Fibroblast of skin of left quadriceps (primary cell): ENCODE results near the gene CASK.
"Not testable (repeated sequence)": the region's sequence is repeated elsewhere in the genome, so short reads cannot be mapped to it uniquely, and the experiment has no call there.

Experiments
- DNase-seq, 2 experiments: peaks; one replicate each; pipeline ENCODE4 v3.0.0-alpha.2; 2013; ENCODE audit warnings: low read depth in 2 of 2

Gene CASK

DNA sequence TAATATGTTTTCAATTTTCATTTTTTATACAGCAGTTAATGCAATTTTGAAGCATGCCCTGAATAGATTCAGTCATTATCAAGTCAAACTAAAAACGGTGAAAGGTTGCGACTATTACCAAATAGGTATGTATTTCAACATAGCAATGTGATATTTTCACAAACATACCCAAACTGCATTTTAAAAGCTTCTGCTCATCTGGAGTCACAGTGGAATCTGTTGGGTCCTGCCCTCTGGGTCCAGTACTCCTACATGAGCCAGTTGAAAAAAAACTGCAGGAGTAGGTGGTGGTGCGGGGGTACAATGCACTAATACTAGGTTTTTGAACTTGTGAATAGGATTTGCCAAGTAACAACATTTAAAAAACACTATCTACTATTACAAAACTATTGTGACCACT lies 233.6 kb downstream of the CASK start:
- DNase-seq: no peak

DNA sequence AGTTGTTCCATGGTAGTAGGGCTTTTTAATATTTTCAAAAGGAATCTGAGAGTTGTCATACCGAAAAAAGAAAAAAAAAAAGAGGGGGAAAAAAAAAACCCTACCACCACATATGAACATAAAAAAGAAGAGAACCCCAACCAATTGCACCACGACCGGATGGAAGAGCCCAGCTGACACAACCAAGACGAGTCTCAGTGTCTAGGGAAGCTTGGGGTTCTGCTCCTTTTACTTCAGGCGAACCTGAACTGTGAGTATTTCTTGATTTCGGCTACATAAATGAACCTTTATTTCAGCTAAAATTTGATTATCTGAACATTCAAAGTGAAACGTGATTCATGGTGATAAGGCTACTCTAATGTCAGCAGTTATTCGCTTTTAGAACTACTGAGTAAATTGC lies 234.5 kb downstream of the CASK start, which contains the start of gene GPR34:
Gene GPR34, plus strand, starts transcription at position 139 of the 400 bp plus-strand sequence. CDS start 6,661 bp downstream, outside the sequence.
- no peak for DNase-seq

DNA sequence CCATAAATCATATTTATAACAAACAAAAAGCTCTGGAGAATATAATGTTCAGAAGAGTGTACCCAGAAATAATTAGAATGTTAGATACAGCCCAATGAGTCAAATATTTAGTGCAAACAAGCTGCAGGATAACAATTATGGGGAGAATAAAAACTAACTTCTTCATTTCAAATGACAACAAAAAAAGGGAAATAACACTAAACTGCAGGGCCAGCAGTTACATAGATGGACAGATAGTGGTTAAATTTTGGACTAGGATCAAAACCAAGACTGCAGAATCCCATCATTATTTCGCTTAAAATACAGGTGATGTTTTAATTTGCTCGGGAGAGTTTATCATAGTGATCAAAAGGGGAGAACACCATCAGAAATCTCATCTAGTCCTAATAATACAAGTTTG lies 235.2 kb downstream of the CASK start:
- DNase-seq: no peak

DNA sequence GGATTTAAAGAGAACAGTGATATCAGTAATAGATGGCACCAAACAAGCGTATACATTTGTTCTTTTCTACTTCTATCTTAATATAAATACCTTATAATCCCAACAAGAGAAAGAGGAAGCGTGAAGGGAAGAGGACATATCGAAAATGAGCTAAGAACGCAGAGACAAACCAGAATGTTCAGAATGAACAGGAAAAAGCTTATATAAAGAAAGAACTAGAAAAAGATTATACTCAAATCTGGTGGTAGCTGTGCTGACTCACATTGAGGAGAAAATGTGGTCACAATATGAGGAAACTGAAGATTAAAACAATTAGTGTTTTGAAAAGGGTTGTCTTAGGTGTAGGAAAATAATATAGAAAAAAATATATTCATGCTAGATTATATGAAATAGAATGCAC lies 236.6 kb downstream of the CASK start:
- no peak for DNase-seq

DNA sequence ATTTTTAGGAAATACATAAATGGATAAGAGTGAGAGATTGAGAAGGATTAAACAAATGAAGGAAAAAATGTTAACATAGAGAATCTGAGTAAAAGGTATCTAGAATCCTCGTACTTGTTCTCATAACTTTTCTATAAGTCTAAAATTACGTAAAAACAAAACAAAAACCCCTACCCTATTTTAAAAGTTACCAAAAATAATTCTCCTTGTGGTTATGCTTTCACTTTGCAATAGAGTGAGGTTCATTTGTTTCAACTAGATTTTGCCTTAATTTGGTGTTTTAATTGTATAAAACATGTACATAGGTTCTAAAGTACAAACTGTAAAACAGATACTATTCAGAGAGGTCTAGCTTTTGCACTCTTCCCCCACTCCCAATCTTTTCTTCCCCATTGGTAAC lies 238.4 kb downstream of the CASK start:
- no peak for DNase-seq

DNA sequence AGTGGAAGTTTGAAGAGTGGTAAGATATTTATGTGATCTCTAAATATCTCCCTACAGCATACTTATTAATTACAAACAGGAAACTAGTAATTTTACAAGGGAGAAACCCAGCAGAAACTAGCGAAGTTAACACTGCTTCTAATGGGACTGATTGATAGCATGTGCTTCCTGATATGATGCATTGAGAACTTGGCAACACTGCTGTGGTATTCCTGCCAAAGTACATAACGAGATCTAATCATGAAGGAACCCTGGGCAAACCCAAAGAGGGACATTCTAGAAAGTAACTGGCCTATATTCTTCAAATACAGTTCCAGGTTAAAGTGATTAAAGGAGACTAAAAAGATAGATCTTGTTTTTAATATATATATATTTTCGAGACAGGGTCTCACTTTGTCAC lies 239.2 kb downstream of the CASK start:
- DNase-seq: no peak

DNA sequence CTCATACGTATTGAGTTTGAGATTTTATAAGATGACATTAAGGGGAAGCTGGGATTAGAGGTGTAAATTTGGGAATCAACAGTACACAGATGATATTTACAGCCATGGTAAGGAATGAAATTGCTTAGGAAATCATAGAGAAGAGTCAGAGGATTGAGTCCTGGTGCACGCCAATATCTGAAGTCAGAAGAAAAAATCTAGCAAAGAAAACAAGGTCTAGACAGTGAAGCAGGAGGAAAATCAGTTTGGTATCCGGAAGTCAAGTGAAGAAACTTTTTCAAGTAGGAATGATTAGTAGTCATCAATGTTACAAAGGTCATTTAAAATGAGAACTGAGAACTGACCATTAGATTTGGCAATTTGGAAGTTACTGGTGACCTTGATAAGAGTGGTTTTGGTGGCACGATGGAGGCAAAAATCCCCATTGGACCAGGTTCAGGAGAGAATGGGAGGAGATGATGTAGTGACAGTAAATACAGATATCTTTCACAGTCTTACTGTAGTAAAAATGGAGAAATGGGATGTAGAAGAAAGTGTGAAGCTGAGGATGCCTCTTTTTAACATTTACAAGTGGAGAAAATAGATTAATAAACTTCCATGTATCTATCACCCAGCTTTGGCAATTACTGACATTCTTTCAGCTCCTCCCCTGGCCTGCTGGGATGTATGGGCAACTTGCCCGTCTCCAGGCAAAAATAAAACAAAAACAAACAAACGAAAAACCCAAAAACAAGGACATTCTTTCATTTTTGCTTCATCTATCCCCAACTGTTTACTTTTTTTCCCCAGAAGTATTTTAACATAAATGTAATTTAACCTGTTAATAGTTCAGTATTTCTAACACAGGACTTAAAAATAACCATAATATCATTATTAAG lies 245.9 kb downstream of the CASK start:
- no peak for DNase-seq

DNA sequence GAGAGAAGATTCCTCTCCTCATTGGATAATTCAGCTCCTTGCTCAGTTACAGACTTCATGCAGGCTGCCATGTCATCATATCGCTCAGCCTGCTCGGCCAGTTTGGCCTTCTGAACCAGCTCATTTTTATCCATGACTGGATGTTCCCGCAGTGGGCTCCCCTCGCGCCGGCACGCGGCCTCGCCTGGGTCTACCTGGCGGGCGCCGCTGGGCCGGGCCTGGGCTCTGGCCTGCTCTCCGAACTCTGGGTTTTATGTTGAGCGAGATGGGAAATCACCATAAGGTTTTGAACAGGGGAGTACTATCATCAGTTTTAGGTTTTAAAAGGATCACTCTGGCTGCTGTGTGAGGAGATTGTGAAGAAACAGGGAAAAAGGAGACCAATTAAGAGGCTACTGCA lies 247.0 kb downstream of the CASK start:
- DNase-seq: not testable (repeated sequence)

DNA sequence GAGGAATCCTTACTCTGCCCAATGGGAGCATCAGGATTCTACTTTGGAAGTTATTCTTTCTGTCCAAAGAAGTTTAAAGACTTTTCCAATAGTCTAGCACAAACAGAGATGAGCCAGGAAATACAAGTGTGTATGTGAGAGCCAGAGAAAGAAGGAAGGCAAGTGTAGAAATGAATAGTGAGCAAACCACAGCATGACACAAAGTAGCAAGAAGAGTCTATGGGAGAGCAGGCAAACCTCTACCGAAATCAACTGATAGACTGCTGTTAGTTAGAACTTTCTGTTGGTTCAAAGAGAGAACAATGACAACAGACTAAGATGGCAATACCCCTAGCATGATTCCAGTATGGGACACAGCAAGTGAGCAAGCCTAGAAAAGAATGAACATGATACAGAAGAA lies 250.7 kb downstream of the CASK start:
- no peak for DNase-seq

DNA sequence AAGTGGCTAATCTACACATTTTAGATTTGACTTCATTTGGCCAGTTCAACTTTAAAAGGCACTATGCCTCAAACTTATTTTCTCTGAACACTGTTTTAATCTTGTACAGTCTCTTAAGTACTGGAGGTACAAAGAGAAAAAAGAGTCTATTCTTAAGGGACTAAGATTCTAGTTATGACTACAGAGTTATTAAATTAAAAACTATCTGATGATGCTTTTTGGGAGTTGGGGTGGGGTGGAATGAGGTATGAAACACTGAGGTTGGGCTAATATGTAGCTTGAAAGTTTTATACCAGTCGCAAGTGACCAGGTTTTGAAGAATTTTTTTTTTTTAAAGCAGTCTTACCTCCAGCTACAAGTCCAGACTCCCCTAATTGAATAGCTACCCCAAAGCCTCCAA lies 252.3 kb downstream of the CASK start:
- no peak for DNase-seq

DNA sequence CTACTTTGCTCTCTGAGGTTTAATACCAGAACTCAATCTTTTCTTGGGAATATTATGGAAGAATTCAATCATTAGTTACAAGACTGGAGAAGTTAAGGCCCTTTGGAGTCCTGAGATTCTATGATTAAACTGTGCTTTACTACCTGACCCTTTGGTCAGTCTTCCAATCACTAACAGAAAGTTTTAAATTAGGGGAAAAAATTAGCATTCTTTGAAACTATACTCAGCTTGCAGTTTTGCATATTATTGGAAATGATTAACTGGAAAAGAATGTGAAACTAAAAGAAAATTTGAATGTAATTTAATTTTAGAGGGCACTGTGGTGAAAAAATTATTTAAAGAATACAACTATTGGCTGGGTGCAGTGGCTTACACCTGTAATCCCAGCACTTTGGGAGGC lies 253.2 kb downstream of the CASK start:
- no peak for DNase-seq

DNA sequence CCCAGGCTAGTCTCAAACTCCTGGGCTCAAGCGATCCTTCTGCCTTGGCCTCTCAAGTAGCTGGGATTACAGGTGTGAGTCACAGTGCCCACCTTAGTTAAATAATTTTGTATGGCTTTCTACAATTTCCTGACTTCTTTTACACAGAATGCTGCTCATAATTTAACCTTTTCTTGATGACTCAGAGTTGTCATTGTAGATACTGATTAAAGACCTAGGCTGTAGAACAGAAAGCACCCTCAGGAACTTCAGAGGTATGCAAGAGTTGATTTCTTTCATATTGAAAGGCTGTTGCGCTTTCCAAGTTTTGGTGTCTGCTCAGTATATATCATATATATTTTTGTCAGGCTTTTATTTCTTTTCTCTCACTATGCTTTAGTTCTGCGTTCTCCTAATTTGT lies 255.7 kb downstream of the CASK start:
- no peak for DNase-seq

DNA sequence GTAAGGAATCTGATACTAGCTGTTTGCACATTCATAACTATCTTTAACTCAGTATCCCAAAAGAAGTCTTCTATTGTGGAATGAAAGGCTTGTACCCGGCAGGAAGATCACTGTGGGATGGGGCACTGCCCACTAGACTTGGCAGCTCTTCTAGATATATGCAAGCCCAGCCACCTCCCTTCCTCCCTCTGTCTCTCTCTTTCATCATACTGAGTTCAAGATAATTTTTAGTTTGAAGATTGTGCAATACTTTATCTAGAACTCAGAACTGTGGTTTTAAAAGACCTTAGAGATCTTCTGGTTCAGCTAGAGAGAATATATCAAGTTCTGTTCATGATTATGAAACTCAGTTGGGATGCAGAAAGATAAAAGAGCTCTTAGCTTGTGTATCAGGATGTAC lies 257.1 kb downstream of the CASK start:
- DNase-seq: no peak

DNA sequence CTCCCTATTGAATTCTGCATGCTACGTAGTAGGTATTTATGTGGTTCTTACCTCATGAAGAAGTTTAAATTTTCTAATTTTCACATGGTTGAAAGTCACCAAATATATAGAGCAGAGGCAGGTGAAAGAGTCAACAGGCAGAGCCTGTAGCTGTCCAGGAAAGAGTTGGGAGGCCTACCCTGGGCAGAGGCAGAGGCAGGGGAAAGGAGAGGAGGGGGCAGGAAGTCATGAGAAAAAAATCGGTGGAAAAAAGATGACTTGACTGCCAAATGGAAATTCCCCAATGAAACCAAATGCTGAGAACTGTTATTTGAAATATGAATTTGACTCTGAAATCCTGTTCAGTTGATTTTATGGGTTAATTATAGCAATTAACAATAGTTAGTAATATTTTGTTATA lies 257.7 kb downstream of the CASK start:
- no peak for DNase-seq

DNA sequence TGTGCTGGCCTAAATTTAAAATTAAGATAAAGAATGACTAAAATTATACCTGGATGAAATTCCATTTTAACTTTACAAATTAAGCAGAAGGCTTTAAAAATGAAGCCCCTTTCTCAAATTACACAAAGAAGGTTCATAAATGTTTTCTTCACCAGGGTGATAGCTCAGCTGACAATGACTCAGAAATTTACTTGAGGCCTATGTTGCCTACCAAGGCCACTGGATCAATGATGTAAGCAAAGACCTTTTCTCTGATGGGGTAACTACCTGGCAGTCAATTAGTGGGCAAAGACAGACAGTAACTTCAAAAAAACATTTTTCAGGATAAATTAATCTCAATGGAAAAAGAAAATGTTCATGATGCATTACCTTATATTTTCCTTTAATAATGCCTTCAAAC lies 258.4 kb downstream of the CASK start:
- no peak for DNase-seq

DNA sequence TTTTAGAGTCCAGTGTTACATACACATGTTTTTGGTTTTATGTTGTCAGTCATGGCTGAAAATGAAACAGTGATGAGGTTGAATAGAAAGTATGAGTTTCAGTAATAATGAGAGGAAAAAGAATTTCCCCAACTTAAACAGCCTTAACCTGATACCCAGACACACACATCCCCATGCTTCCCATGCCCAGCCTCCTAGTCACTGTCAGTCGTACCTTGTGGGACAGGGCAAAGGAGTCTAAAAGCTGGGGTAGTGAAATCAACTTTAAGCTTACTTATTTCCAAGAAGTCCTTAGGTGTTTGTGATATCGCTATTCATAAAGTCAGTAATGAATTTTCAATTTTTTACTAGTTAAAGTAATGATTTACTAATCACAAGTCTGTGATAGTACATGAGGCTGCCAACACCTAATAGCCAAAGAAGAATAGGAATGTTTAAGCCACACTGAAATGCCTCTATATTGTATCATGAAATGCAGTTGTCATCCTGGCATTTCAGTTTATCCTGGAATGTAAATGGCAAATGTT lies 258.9 kb downstream of the CASK start:
- no peak for DNase-seq

DNA sequence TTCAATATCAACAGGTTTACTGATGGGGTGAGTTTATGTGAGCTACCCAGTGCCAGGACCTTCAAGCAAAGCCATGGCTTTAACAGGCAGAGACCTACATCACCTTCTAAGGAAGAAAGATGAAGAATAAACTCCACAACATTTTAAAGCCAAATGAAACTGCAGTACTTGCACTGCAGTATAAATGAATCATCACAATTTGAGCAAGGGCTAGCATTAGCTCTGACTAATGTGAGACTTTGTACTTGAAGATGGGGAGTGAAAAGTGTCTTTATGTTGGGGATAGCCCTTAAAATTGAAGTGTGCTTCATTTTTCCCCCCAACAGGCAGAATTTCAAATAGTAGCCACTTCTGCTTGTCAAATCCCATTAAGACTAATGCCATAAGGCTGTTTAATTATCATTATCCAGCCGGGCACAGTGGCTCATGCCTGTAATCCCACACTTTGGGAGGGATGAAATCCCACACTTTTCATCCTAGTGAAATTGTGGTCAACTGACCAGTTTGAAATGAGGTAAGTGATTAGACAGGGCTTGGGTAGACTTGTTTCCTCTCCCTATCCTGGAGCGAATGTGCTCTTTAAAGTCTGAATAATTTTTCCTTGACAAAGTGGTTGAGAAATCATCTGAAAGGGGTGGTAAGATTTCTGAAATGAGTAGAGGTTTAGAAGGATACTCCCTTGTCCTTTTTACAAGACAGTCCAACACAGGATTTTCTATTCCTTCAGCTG lies 261.8 kb downstream of the CASK start:
- DNase-seq: no peak

DNA sequence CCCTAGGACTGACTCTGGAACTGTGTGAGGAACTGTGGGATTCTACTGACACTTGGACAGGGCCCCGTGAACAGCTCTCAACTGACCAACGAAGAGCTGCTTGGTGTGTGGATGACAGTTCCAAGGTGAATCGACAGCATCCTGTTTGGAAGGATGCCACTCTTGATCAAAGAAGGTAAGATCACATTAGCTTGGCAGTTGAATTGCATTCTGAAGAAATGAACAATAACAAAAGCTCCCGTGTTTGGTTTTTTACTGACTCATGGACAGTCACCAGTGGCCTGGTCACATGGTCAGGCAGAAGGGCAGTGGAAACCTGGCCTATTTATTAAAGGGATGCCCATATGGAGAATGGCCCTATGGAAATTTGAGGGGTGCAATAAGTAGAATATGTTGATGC lies 267.7 kb downstream of the CASK start:
- no peak for DNase-seq

DNA sequence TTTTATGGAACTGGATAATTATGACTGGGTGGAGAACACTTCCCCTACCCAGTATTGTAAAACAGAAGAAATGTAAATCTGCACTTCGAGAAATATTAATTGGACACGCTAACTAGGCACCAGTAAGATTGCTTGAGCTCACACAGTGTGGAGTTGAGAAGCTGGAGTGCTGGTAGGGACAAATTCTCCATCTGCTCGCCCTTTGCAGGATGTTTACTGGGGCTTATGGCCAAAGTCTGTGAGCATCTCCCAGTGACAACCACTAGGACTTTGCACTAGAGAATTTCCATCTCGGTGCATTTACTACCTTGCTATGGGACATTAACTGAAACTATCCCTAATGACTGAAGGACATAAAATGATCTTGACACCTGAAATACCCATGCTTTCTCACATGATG lies 268.3 kb downstream of the CASK start:
- no peak for DNase-seq

DNA sequence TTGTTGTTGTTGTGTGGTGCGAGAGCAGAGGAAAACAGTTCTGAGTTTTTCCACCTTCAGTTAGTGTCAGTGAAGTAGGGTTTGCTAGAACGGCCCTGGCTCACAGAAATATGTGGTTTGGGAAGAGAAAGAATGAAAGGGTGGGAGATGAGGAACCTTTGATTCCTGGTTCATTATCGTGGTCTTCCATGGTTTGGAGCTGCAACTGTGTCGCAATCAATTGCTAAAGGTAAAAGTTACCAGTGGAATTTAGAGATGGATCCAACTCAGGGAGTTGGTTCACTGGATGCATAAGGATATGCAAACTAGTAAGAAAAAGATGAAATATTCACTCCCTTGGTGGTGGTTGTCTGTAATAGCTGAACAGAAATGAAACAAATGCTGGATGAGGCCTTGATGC lies 270.2 kb downstream of the CASK start:
- DNase-seq: no peak

DNA sequence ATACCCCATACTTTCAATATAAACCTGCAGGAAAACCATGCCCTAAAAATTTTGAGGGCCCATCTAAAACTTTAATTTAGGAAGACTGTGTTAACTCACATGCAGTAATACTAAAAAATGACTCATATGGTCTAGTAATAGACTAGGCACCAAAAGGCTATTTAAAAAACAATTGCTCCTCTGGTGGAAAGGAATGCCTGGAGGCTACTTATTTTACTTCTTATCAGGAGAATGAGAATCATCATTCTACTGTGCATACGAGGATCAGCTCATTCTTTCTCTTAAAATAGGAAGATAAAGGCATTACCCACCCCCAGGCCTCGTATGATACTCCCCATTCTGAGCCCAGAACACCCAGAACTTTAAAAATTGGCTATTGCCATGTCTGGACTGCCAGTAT lies 277.2 kb downstream of the CASK start:
- not testable (repeated sequence) for DNase-seq

DNA sequence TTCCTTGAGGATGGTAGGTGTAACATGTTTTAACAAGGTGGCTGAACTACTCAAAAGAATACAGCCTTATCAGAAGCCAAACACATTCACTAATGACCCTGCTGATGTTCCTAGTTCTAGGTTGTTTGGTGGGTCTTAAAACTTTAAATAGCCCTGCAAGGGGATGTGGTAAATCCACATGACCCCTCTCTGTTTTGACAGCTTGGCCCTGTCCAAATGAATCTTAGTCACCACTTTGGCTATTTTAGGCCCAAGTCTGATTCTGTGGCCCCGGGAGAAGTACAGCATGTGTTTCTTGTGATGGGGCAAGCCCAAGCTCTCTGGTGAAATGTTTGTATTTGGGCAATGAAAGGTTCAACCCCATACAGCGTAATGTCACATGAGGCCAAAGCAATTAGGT lies 289.1 kb downstream of the CASK start:
- DNase-seq: no peak

DNA sequence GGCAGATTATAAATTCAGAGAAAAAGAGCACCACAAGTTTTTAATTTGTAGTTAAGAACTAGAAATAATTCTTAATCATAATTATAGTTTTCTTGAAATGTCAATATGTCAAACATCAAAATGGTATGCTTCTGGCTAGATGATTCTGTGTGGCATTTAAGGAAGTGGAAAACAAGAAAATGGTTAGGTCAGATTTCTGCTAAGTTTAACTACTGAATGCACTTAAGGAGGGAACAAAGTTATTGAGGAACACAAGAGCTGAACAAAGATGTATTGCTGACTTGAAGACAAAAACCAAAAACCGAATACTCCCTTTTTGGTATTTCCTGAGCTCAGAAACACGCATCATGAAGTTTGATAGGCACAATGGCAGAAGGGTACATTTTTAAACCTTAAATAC lies 293.3 kb downstream of the CASK start:
- no peak for DNase-seq
